Measurements from ENCODE around the gene MISP.

The MISP gene

DNA sequence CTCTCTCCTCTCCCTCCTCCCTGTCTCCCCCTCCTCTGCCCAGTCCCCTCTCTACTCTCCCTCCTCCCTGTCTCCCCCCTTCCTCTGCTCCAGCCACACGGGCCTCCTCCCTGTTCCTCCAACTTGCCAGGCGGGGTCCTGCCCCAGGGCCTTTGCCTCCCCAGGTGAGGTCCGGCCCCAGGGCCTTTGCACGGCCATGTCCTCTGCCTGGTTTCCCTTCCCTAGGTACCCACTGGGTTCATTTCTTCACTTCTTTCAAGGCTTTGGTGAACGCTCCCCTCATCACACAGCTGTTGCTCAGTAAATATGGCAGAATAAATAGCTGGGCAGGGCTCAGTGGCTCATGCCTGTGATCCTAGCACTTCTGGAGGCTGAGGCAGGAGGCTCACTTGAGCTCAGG lies 21.2 kb downstream of the MISP start:
- in situ Hi-C loops (cut with HindIII; ENCODE audit: low sequenced_read_pairs) = no loop called here

DNA sequence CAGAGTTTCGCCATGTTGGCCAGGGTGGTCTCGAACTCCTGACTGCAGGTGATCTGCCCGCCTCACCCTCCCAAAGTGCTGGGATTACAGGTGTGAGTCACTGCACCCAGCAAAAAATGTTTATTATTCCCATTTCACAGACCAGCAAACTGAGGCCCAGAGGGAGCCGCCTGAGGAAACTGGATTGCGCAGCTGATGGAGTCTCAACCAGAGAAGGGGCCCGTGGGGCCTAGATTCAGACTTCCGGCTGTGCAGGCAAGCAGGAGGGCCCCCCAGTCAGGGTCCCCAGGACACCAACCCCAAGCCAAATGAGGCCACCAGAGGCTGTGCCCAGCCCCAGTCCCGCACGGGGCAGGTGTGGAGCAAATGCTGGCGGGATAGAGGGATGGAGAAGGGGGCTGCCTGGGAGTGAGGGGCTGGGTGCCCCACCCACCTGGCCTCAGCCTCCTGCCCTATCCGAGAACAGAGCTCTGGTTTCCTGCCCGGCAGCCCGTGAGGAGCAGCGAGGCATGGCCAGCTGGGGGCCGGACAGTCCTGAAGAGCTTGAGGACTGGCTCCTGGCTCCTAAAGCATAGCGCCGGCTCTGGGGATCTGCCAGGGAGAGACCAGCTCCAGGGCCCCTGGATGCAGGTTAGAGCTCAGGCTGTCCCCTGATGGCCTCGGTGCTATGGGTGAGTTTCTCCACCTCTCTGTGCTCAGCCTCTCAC lies 22.0 kb downstream of the MISP start:
- in situ Hi-C loops (cut with HindIII; ENCODE audit: low sequenced_read_pairs) = no loop called here

DNA sequence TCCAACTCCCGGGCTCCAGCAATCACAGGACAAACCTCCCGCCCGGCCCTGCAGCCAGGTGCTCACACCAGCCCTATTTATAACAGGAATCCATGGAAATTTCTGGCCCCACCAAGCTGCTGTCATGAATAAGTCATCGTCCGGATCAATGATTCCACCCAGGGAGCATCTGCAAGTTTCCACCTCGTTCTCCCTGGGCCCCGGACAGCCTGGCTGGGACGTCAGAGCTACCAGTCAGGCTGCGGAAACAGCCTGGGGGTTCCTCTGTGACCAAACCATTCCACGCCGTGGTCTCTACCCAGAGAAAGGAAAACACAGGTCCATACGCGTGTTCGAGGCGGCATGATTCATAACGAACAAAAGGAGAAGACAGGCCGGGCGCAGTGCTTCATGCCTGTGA lies 25.6 kb downstream of the MISP start:
- in situ Hi-C loops (cut with HindIII; ENCODE audit: low sequenced_read_pairs) = no loop called here

DNA sequence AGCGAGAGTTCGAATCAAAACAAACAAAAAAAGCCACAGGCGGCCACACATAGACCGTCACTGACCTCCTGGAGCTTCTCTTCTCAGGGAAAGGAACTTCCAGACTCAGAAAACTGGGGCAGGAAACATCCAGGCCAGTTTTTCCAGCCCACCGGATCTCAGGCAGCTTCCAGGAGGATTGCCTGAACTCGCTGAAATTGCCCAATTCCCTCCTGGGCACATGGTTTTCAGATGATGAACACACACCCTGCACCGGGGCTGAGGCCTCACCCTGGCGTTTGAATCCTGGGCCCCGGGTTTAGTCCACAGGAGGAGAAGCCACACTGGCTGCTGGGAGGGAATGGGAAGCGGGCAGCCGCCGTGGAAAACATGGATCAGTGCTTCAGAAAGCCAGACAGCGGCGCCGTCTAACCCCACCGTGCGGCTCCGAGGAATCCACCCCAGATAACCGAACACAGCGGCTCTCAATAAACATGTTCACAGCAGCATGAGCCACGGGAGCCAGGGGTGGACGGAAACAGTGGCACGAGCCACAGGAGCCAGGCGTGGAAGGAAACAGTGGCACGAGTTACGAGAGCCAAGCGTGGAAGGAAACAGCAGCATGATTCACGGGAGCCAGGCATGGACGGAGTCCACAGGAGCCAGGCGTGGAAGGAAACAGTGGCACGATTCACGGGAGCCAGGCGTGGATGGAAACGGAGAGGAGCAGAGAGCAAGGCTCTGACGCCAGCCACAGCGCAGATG lies 28.2 kb downstream of the MISP start:
- in situ Hi-C loops (cut with HindIII; ENCODE audit: low sequenced_read_pairs) = no loop called here

DNA sequence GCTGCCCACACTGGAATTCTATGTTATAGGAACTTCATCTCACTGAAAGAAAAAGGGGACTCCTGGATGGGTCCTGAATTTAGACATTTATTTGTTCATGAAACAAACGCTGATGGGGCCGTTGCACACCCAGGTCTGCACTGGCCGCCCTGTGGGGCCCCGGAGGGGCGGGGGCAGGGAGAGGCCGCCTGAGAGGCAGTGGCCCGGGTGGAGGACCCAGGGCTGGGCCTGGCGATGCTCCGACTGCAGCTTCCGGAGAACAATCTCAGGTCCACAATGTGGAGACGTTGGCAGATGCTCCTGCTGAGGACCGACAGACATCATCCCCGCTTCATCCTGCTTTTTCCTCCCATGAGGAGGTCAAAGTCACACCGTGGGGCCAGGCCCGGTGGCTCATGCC lies 30.0 kb downstream of the MISP start:
- in situ Hi-C loops (cut with HindIII; ENCODE audit: low sequenced_read_pairs) = no loop called here

DNA sequence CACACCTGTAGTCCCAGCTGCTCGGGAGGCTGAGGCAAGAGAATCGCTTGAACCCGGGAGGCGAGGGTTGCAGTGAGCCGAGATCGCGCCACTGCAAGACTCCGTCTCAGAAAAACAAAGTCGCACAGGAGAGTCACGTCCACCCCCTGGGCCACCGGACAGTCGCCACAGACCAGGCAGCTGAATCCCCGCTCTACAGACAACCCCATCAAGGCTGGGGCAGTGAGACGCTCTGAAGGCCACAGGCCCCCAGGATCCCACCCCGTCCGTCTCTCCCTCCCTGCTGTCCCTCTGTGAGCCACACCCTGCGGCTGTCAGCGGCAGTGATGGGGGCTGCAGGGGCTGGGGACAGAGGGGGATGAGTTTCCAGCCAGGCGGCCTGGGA lies 30.9 kb downstream of the MISP start:
- in situ Hi-C loops (cut with HindIII; ENCODE audit: low sequenced_read_pairs) = no loop called here

DNA sequence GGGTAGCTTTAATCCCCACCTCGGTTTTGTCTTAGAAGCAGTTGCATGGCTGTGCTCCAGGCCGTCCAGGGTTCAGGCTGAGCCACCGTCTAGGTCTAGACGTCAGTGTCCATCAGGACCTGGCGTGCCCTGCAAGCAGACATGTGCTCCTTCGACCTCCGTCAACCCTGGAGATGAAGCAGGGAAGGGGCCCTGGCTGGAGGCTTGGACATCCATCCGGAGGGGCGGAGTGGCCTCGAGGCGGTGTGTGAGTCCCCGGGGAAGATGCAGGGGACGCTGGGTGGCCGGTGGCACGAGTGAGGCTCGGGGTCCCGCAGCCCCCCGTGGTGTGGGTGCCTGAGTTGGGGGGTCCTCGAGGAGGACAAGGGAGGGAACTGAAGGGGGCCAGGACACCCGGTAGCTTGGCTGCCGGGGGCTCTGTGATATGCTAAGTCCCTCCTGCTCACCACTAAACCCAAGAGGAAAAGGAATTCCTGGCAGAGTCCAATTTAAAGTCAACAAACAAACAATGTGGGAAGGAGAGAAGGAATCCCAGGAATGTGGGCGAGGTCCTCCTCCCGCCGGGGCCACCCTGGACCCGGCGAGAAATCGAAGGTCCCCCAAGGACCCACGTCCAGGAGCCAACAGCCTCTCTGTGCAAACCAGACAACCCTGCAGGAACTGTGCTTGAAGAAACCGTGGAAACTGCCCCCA lies 31.4 kb downstream of the MISP start:
- in situ Hi-C loops (cut with HindIII; ENCODE audit: low sequenced_read_pairs) = no loop called here

DNA sequence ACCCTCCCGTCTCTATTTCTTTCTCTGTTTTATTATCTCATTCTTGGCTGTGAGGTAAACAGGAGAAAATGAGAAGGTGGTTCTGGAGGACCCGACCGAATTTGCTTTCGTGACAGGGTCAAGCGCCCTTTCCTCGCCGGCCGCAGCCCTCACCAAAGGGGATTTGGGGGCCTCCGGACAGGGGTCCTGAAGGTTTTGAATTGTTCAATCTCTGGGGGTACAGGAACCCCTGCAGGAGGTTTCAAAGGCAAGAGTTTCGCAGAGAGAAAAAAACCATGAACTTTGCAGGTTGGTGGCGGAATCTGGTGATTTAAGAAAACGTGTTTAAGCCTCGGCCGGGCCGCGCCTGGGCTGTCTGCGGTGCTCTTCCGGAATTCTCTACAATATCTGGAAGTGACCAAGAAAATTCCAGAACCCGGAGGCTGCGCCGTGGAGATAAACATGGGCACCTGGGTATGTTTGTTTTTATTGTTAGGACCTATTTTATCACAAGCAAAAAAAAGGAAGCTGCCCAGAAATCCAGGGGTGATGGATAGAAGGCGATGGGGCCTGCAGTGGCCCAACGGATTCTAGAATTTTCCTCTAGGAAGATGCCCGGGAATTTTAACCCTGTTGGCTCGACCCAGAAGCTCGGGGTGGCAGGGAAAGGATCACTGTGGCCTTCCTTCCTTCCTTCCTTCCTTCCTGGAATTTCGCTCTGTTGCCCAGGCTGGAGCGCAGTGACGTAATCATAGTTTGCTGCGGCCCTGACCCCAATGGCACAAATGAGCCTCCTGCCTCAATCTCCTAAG lies 32.2 kb downstream of the MISP start:
- in situ Hi-C loops (cut with HindIII; ENCODE audit: low sequenced_read_pairs) = no loop called here

GRCh38 chr19:784541-784940 lies 33.6 kb downstream of the MISP start:
- in situ Hi-C loops (cut with HindIII; ENCODE audit: low sequenced_read_pairs) = no loop called here

DNA sequence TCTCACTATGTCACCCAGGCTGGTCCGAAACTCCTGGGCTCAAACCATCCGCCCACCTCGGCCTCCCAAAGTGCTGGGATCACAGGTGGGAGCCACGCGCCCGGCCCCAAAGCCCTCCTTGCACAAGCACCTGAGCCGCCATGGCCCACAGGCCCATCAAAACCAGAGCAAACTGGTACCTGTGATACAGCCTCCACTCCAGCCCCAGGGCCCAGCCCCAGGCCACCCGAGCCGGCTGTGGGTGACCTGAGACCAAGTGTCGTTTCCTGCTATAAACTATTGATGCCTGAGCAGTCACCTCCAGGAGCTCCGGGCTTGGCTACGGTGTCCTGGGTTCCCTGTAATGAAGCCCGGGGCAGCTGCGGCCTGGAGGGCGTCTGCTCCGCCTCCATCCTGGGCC lies 36.6 kb downstream of the MISP start:
- in situ Hi-C loops (cut with HindIII; ENCODE audit: low sequenced_read_pairs) = no loop called here

DNA sequence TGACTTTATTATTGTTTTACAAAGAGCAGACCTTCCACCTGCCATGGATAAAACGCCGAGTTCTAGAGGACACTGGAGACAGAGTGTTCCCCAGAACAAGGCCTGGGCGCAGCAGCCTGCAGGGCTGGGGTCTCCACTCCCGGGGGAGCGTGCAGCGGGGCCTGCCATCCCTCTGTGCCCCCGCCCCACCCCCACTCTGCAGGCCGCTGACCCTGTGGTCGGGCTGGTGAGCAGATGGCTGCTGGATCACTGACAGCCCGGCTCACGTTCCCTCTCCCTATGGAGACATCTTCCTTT lies 37.7 kb downstream of the MISP start:
- in situ Hi-C loops (cut with HindIII; ENCODE audit: low sequenced_read_pairs) = no loop called here

DNA sequence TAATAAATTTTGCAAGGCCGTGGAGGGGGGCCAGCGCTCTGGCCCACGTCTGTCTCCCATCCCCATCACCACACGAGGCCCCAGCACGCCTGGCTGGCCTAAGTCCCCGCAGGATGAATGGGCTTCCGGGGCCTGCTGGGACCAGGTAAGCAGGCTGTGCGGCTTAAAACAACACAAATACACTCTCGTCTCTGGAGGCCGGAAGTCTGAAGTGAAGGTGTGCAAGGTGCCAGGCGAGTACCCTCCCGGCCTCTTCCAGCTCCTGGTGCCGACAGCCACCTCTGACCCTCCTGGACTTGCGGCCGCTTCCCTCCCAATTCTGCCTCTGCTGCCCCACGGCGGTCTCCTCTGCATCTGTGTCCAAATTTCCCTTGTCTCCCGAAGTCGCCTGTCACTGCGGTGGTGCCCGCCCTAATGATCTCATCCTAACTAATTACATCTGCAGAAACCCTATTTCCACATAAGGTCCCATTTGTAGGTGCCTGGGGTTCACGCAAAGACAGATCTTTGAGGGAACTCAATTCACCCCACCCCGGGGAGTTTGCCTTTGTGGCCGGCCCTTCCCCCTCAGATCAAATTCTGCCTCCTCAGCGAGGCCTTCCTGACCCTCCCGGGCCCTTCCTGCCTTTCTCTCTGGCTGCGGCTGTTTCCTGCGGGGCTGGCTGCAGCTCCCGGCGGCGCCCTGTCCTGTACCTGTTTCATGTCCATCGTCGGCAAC lies 38.2 kb downstream of the MISP start:
- in situ Hi-C loops (cut with HindIII; ENCODE audit: low sequenced_read_pairs) = no loop called here

- in situ Hi-C loops (cut with HindIII; ENCODE audit: low sequenced_read_pairs) = no loop called here
Observed at GRCh38 chr19:789701-790060, 38.8 kb downstream of the MISP start.

GRCh38 chr19:791007-791566 lies 40.2 kb downstream of the MISP start:
- in situ Hi-C loops (cut with HindIII; ENCODE audit: low sequenced_read_pairs) = no loop called here

GRCh38 chr19:791567-792305 lies 40.8 kb downstream of the MISP start:
- in situ Hi-C loops (cut with HindIII; ENCODE audit: low sequenced_read_pairs) = no loop called here

- in situ Hi-C loops (cut with HindIII; ENCODE audit: low sequenced_read_pairs) = no loop called here
Observed at GRCh38 chr19:792306-792885, 41.5 kb downstream of the MISP start.

GRCh38 chr19:793806-794205 lies 42.9 kb downstream of the MISP start:
- in situ Hi-C loops (cut with HindIII; ENCODE audit: low sequenced_read_pairs) = no loop called here

DNA sequence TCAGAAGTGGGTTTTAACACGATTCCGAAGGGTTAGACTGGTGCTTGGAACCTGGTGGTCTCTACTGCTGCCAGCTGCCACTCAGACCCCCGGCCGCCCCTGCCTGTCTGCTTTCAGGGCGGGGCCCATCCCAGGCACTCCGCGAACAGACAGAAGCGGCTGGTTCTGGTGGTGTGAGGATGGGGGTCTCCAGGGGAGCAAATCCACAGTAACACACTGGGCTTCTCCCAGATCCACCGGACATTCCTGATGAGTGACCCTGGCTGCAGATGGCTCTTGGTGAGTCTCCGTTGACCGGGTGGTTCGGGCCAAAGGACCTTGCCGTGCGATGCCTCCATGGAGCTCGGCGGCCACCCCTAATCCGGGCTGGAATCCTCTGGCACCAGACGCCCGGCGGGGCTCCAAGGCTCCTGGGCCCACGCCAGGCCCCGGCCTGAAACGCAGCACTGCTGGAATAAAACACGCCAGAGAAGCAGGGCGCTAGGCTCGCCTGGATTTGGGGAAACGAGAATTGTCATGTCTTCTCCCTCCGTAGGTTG lies 44.2 kb downstream of the MISP start:
- in situ Hi-C loops (cut with HindIII; ENCODE audit: low sequenced_read_pairs) = no loop called here
